ENCODE results near the gene C22orf15. TPM values are rescaled to one million over a fixed set of nuclear protein-coding genes. Genes with fewer than 3 reads are reported as not detected.

Gene C22orf15
- total RNA-seq, 2 donors from 2014 or later, result 1.5 to 2.2 TPM

- TF ChIP-seq CTCF (conservative IDR thresholded peaks at IDR 0.05), result no peak
- no peaks in the 10 kb centered on the region for H3K4me1 ChIP-seq (ENCODE audit: control insufficient read depth, insufficient read depth, low read length)
- no peaks in the 10 kb centered on the region for H3K27me3 ChIP-seq (ENCODE audit: control insufficient read depth, insufficient read depth, low read length, poor library complexity, severe bottlenecking)
- no peak overlapping the region for H3K9ac ChIP-seq (ENCODE audit: extremely low read depth, low read length, poor library complexity, severe bottlenecking)
- H3K9me3 Mint-ChIP-seq, result no peaks in the 10 kb centered on the region
- peak overlapping the region; percentile 65 for H3K4me3 Mint-ChIP-seq
- H3K9me3 ChIP-seq (ENCODE audit: control insufficient read depth, low read length), result no peaks in the 10 kb centered on the region
- peaks cover 13% of the 10 kb centered on the region for H3K4me1 Mint-ChIP-seq
- WGBS, 2 experiments (ENCODE audit: insufficient coverage in 1 of 2, insufficient read length in 1 of 2), result 94 to 100% methylated on average over 1 to 9 of the region's 9 CpGs
- H3K36me3 ChIP-seq (ENCODE audit: control insufficient read depth, insufficient read depth, low read length), result no peaks in the 10 kb centered on the region
- no peak overlapping the region for H3K27ac ChIP-seq (ENCODE audit: low read depth, low read length)
- no peak for DNase-seq
- H3K4me3 ChIP-seq (ENCODE audit: low read length), result no peak overlapping the region
- H3K27me3 Mint-ChIP-seq (ENCODE audit: insufficient read depth), result no peaks in the 10 kb centered on the region
- H3K36me3 Mint-ChIP-seq (ENCODE audit: low read depth), result no peaks in the 10 kb centered on the region
- H3K27ac Mint-ChIP-seq, result peak overlapping the region; percentile 48
Measured at GRCh38 chr22:23752090-23752691, 10.6 kb upstream of the C22orf15 start.

- Histone ChIP-seq H3K27me3 (ENCODE audit: control insufficient read depth, insufficient read depth, low read length, poor library complexity, severe bottlenecking) (no peaks in the 10 kb centered on the region), H3K36me3 (ENCODE audit: control insufficient read depth, insufficient read depth, low read length) (no peaks in the 10 kb centered on the region), H3K4me1 (ENCODE audit: control insufficient read depth, insufficient read depth, low read length) (no peaks in the 10 kb centered on the region), H3K9me3 (ENCODE audit: control insufficient read depth, low read length) (no peaks in the 10 kb centered on the region), H3K27ac (ENCODE audit: low read depth, low read length) (no peak overlapping the region), H3K9ac (ENCODE audit: extremely low read depth, low read length, poor library complexity, severe bottlenecking) (no peak overlapping the region), H3K4me3 (ENCODE audit: low read length) (no peak overlapping the region)
- Mint-ChIP-seq H3K4me3 (no peak overlapping the region), H3K27me3 (ENCODE audit: insufficient read depth) (no peaks in the 10 kb centered on the region), H3K9me3 (no peaks in the 10 kb centered on the region), H3K27ac (no peak overlapping the region), H3K4me1 (peaks cover 13% of the 10 kb centered on the region), H3K36me3 (ENCODE audit: low read depth) (no peaks in the 10 kb centered on the region)
- no peak for DNase-seq
- TF ChIP-seq CTCF (conservative IDR thresholded peaks at IDR 0.05), result no peak
- WGBS, 2 experiments (ENCODE audit: insufficient coverage in 1 of 2, insufficient read length in 1 of 2), result 96 to 97% methylated on average over 11 to 16 of the region's 16 CpGs
Measured at GRCh38 chr22:23752750-23753149, 10.0 kb upstream of the C22orf15 start.

GRCh38 chr22:23753385-23753784 lies 9.4 kb upstream of the C22orf15 start:
- Mint-ChIP-seq H3K36me3 (ENCODE audit: low read depth) (no peaks in the 10 kb centered on the region), H3K27ac (no peak overlapping the region), H3K27me3 (ENCODE audit: insufficient read depth) (no peaks in the 10 kb centered on the region), H3K9me3 (no peaks in the 10 kb centered on the region), H3K4me3 (no peak overlapping the region), H3K4me1 (peaks cover 13% of the 10 kb centered on the region)
- Histone ChIP-seq H3K4me1 (ENCODE audit: control insufficient read depth, insufficient read depth, low read length) (no peaks in the 10 kb centered on the region), H3K36me3 (ENCODE audit: control insufficient read depth, insufficient read depth, low read length) (no peaks in the 10 kb centered on the region), H3K9me3 (ENCODE audit: control insufficient read depth, low read length) (no peaks in the 10 kb centered on the region), H3K9ac (ENCODE audit: extremely low read depth, low read length, poor library complexity, severe bottlenecking) (no peak overlapping the region), H3K4me3 (ENCODE audit: low read length) (no peak overlapping the region), H3K27ac (ENCODE audit: low read depth, low read length) (no peak overlapping the region), H3K27me3 (ENCODE audit: control insufficient read depth, insufficient read depth, low read length, poor library complexity, severe bottlenecking) (no peaks in the 10 kb centered on the region)
- WGBS, 2 experiments (ENCODE audit: insufficient coverage in 1 of 2, insufficient read length in 1 of 2), result 86 to 100% methylated on average over 1 to 2 of the region's 2 CpGs
- no peak for TF ChIP-seq CTCF (conservative IDR thresholded peaks at IDR 0.05)
- DNase-seq, result no peak
